Spinal cord (tissue), 10 donors: ENCODE measurements around the gene NKD2. TPM values are rescaled to one million over a fixed set of nuclear protein-coding genes. Genes with fewer than 3 reads are reported as not detected.

Experiments used
- DNase-seq, 6 donors: peaks; one replicate each; pipeline versions ENCODE4 v3.0.0 to v3.0.0-alpha.2; 2013 to 2015; ENCODE audit warnings: low spot score in 6 of 6, low read depth in 4 of 6
- H3K27ac ChIP-seq: one replicate; pipeline ENCODE4 v1.5.1; 2013; ENCODE audit warnings: low read depth, low read length, control low read depth
- H3K27me3 ChIP-seq: one replicate; pipeline ENCODE4 v1.6.1; 2013; ENCODE audit warnings: low read length; ENCODE audit not compliant: control insufficient read depth, insufficient read depth
- H3K36me3 ChIP-seq: one replicate; pipeline ENCODE4 v1.6.1; 2013; ENCODE audit warnings: low read length; ENCODE audit not compliant: control insufficient read depth, insufficient read depth
- H3K4me1 ChIP-seq: one replicate; pipeline ENCODE4 v1.6.1; 2013; ENCODE audit warnings: low read length; ENCODE audit not compliant: control insufficient read depth, insufficient read depth
- H3K4me3 ChIP-seq: one replicate; pipeline ENCODE4 v1.5.1; 2013; ENCODE audit warnings: low read depth, low read length, control low read depth
- H3K9me3 ChIP-seq: one replicate; pipeline ENCODE4 v1.6.1; 2013; ENCODE audit warnings: low read length; ENCODE audit not compliant: control insufficient read depth, insufficient read depth
- WGBS: methylation state at CpG from one replicate; pipeline ENCODE4 v1.1.5; 2013; ENCODE audit warnings: missing lambda C conversion rate; ENCODE audit not compliant: insufficient coverage; 5-methylcytosine and 5-hydroxymethylcytosine counted together
- polyA plus RNA-seq, 2 donors: library from polyadenylated mRNA; unstranded; fragments of 120-200 nt; gene quantifications; one replicate each; pipeline ENCODE4 v1.2.1, GENCODE V29; 2013; ENCODE audit not compliant: insufficient read length in 2 of 2
- total RNA-seq, 2 donors: library from RNA; depleted of rRNA in 1 of 2; stranded (reverse); fragments of 120-200 nt in 1 of 2; fragments of >200 nt in 1 of 2; gene quantifications; one replicate each; pipeline versions ENCODE4 v1.2.3 to v1.2.4, GENCODE V29; 2013 to 2014
- donor health status: healthy.

The NKD2 gene
- total and polyA plus RNA-seq, 4 donors: 5.1 to 25.2 (median 15.4) TPM

GRCh38 chr5:1053391-1054017 lies 44.9 kb downstream of the NKD2 start:
- 92% methylated on average over 32 of the region's 32 CpGs for WGBS
- Histone ChIP-seq H3K27me3 (no peaks in the 10 kb centered on the region), H3K4me3 (no peak overlapping the region), H3K9me3 (no peaks in the 10 kb centered on the region), H3K36me3 (peaks cover 68% of the 10 kb centered on the region), H3K27ac (no peak overlapping the region), H3K4me1 (peaks cover 8% of the 10 kb centered on the region)
- no peak for DNase-seq

- peaks cover 8% of the 10 kb centered on the region for H3K4me1 ChIP-seq
- no peaks in the 10 kb centered on the region for H3K27me3 ChIP-seq
- H3K36me3 ChIP-seq: peaks cover 75% of the 10 kb centered on the region
- no peak overlapping the region for H3K27ac ChIP-seq
- H3K4me3 ChIP-seq: no peak overlapping the region
- no peak for DNase-seq
- whole genome bisulfite sequencing: 86% methylated on average over 39 of the region's 39 CpGs
- H3K9me3 ChIP-seq: no peaks in the 10 kb centered on the region
Measured at GRCh38 chr5:1054018-1054798, 45.6 kb downstream of the NKD2 start.

GRCh38 chr5:1054799-1055775 lies 46.5 kb downstream of the NKD2 start:
- Histone ChIP-seq H3K9me3 (no peaks in the 10 kb centered on the region), H3K4me1 (peaks cover 8% of the 10 kb centered on the region), H3K27ac (no peak overlapping the region), H3K27me3 (no peaks in the 10 kb centered on the region), H3K4me3 (no peak overlapping the region), H3K36me3 (peaks cover 84% of the 10 kb centered on the region)
- WGBS: 84% methylated on average over 34 of the region's 39 CpGs
- DNase-seq: no peak

- Histone ChIP-seq H3K9me3 (no peaks in the 10 kb centered on the region), H3K4me1 (no peaks in the 10 kb centered on the region), H3K36me3 (peaks cover 90% of the 10 kb centered on the region), H3K27ac (no peak overlapping the region), H3K27me3 (no peaks in the 10 kb centered on the region), H3K4me3 (no peak overlapping the region)
- no peak for DNase-seq
- 92% methylated on average over 39 of the region's 39 CpGs for WGBS
Measured at GRCh38 chr5:1055896-1056610, 47.5 kb downstream of the NKD2 start.

GRCh38 chr5:1056611-1057484 lies 48.2 kb downstream of the NKD2 start:
- H3K4me3 ChIP-seq: no peak overlapping the region
- no peaks in the 10 kb centered on the region for H3K9me3 ChIP-seq
- H3K4me1 ChIP-seq: no peaks in the 10 kb centered on the region
- peaks cover 83% of the 10 kb centered on the region for H3K36me3 ChIP-seq
- no peak overlapping the region for H3K27ac ChIP-seq
- WGBS: 95% methylated on average over 27 of the region's 27 CpGs
- no peak for DNase-seq
- H3K27me3 ChIP-seq: no peaks in the 10 kb centered on the region

GRCh38 chr5:1057485-1058082 lies 49.0 kb downstream of the NKD2 start:
- WGBS: 84% methylated on average over 34 of the region's 36 CpGs
- no peak overlapping the region for H3K4me3 ChIP-seq
- no peaks in the 10 kb centered on the region for H3K9me3 ChIP-seq
- H3K27ac ChIP-seq: no peak overlapping the region
- H3K4me1 ChIP-seq: no peaks in the 10 kb centered on the region
- no peaks in the 10 kb centered on the region for H3K27me3 ChIP-seq
- no peak for DNase-seq
- H3K36me3 ChIP-seq: peaks cover 78% of the 10 kb centered on the region

GRCh38 chr5:1058083-1058945 lies 49.7 kb downstream of the NKD2 start:
- 90% methylated on average over 33 of the region's 36 CpGs for WGBS
- Histone ChIP-seq H3K36me3 (peaks cover 77% of the 10 kb centered on the region), H3K9me3 (no peaks in the 10 kb centered on the region), H3K27ac (no peak overlapping the region), H3K27me3 (no peaks in the 10 kb centered on the region), H3K4me1 (no peaks in the 10 kb centered on the region), H3K4me3 (no peak overlapping the region)
- DNase-seq: no peak
